Fibroblast of skin of abdomen (primary cell): ENCODE data around the gene PHACTR1. TPM values are rescaled to one million over a fixed set of nuclear protein-coding genes. Genes with fewer than 3 reads are reported as not detected.
"Not testable (repeated sequence)": the region's sequence is repeated elsewhere in the genome, so short reads cannot be mapped to it uniquely, and the experiment has no call there.

Experiments used
- DNase-seq: peaks from one replicate; pipeline ENCODE4 v3.0.0-alpha.2; 2013
- polyA plus RNA-seq, 2 experiments: library from polyadenylated mRNA; unstranded; fragments of 120-200 nt; gene quantifications; one replicate each; pipeline ENCODE4 v1.2.1, GENCODE V29; 2013; ENCODE audit not compliant: insufficient read length in 2 of 2

Gene PHACTR1
- polyA plus RNA-seq (2013, experiment 1 of 2; ENCODE audit: insufficient read length) = 2.6 TPM
- polyA plus RNA-seq (2013, experiment 2 of 2; ENCODE audit: insufficient read length) = 1.7 TPM

- no peak for DNase-seq
Measured at GRCh38 chr6:12716298-12716916, at the start of gene PHACTR1. Gene PHACTR1 (plus strand): TSS chr6:12716767.

- no peak for DNase-seq
Measured at GRCh38 chr6:12666886-12667285, 49.7 kb upstream of the PHACTR1 start.

GRCh38 chr6:12675931-12676330, 40.6 kb upstream of the PHACTR1 start:
- no peak for DNase-seq

DNA sequence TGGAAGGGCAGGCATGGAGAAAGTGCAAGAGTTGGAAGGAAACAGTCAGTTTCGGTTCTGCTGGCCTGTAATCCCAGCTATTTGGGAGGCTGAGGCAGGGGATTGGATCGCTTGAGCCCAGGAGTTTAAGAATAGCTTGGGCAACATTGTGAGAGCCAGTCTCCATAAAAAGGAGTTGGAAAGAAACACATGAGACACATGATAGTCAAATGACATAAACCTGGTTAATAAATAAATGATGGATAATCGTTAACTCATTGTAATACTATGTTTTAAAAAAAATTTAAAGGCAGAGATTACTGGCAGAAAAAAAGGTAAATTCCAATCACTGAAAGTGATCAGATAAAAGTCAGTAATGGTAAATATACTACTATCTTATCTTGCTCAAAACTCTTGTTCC, 37.2 kb upstream of the PHACTR1 start:
- no peak for DNase-seq

DNA sequence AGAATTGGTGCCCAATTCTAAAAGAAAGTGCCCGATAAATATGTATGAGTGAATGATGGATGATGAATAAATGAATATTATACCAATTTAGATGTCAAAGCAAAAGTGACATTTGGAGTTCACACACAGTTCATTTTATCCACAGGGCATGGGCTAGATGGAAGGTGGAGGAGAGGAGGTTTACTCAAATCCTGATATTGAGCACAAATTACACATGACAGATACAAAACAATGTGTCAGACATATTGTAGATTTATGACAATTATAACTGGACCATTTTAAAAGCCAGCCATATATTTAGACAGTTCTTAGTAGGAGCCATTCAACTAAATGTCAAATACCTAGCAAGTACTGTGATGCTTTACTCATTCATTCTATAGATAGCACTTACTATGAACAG, 23.4 kb upstream of the PHACTR1 start:
- no peak for DNase-seq

DNA sequence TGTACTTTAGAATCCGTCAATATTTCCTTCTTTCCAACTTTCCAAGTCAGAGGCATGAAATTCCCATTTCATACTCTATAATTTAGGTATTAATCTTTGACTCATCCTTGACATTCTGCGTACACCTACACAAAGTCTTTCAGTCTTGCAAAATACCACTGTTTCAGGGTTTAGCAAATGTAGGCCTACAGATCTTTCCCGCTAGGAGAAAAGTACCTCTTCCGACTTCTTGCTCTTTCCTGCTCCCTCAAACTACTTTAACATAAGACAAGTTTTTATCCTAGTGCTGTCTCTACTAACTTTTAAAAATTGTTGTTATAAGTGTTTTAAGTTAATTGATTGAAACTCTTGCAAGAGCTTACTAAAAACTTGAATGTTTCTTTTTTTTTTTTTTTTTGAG, 18.3 kb upstream of the PHACTR1 start:
- DNase-seq = no peak

- DNase-seq = no peak
Measured at GRCh38 chr6:12704946-12705345, 11.6 kb upstream of the PHACTR1 start.

- peak; percentile 87 for DNase-seq
Measured at GRCh38 chr6:12709116-12709515, 7.5 kb upstream of the PHACTR1 start.

DNA sequence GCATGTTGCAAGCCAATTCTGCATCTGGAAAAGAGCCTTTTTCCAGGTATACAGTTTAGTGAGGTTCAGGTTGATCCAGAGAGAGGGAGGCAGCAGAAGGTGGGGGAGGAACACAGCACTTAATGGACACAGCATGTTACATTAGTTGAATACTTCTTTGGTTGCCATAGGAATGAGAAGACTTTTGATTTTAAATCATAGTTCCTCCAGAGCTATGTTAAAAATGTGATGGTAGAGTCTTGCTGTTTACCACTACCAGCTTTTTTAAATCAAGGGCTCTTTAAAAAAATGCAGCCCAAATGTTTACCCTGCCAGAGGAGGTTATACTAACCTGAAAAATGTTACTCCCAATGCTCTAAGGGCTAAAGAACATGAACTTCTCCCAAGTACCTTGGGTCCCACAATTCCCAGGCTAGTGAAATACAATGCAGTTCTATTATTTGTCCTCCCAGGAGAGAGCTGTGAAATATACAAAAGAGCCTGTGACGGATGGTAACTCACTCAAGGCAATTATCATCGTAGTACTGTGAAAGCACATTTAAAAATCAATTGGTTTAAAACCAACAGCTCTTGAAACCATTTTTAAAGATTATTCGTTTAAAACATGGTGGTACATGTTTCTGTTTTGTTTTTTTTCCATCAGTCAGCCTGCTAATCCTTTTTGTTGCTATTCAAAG, 6.9 kb upstream of the PHACTR1 start:
- peak; percentile 78 for DNase-seq

- DNase-seq = no peak
Measured at GRCh38 chr6:12710921-12711320, 5.6 kb upstream of the PHACTR1 start.

GRCh38 chr6:12714022-12714421, 2.5 kb upstream of the PHACTR1 start:
- DNase-seq = no peak

- no peak for DNase-seq
Measured at GRCh38 chr6:12715437-12715836, 1.1 kb upstream of the PHACTR1 start.

DNA sequence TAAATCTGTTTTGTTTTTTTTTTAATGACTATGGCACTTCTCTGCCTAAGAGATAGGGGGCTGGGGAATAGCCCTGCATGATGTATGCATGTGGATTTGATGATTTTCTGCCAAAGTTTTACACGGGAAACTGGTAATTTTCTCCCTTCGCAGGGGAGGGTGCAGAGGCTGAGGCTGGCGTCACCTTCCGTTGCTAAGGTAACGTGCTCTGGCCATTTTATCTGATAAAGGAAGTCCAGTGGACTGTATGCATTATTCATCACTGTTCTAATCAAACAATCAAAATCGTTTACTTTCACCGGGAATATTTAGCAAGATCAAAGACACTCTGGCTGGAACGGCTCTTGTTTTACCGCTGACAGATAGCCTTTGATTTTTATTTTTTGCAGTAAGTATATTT, 789 bp downstream of the PHACTR1 start:
- DNase-seq = peak; percentile 5

- DNase-seq = peak; percentile 82
Measured at GRCh38 chr6:12718015-12718414, 1.4 kb downstream of the PHACTR1 start.

- no peak for DNase-seq
Measured at GRCh38 chr6:12719017-12719416, 2.5 kb downstream of the PHACTR1 start.

DNA sequence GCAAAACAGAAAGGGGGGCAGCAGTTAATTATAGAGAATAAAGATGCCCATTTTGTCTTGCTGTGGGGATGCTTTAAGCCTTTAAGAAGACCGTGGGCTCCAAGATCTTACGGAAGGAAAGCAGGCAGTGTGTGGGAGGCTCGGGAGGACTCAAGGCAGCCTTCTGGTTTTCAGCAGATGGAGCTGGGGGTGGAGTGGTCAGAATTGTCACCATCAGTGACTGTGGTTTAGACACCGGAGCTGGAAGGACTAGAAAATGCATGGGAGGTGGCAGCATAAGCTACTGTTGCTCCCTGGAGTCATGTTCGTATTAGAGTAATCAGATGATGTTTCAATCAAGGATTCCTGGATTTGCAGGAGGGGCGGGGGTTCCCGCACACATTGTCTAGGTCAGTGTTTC, 3.7 kb downstream of the PHACTR1 start:
- no peak for DNase-seq

GRCh38 chr6:12725263-12725662, 8.7 kb downstream of the PHACTR1 start:
- no peak for DNase-seq

- DNase-seq = no peak
Measured at GRCh38 chr6:12729467-12729866, 12.9 kb downstream of the PHACTR1 start.

DNA sequence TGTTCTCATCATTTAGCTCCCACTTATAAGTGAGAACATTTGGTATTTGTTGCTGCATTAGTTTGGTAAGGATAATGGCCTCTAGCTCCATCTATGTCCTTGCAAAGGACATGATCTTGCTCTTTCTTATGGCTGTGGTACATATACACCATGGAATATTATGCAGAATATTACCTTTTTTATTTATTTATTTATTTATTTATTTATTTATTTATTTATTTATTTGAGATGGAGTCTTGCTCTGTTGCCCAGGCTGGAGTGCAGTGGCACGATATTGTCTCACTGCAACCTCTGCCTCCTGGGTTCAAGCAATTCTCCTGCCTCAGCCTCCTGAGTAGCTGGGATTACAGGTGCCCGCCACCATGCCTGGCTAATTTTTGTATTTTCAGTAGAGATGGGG, 14.2 kb downstream of the PHACTR1 start:
- not testable (repeated sequence) for DNase-seq

DNA sequence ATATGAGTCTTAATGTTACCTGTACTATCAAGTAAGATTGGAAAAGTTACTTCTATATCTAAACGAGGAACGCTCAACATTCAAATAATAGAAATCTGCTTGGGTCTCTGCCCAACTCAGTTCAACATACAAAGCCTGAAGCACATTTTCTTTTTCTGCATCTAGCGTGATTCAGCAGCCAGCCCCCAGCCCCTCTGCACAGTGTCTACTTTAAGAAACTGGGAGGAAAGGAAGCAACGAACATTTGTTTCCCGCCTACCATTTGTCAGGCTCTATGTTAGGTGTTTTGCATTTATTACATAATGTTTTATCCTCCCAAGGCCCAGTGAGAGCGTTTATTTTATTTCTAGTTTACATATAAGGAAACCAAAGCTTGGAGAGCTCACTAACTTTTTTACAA, 17.3 kb downstream of the PHACTR1 start:
- no peak for DNase-seq

GRCh38 chr6:12735786-12736185, 19.2 kb downstream of the PHACTR1 start:
- no peak for DNase-seq

DNA sequence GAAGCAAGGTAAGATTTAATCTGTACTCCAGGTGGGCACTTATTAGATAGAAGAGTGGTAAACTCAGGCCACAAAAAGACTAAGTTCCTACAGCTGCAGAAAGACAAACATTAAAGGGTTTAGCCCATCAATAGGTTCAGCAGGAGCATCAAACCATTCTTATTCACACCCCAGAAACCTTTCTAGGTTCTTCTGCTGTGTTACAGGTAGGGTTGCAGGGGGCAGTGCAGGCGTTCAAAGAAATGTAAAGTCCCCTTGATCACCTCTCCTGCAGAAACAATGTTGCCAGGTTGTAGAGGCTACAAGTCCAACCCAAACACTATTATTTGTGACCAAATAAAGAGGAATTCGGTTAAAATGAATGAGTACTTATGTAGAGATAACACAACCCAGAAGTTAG, 31.8 kb downstream of the PHACTR1 start:
- no peak for DNase-seq

DNA sequence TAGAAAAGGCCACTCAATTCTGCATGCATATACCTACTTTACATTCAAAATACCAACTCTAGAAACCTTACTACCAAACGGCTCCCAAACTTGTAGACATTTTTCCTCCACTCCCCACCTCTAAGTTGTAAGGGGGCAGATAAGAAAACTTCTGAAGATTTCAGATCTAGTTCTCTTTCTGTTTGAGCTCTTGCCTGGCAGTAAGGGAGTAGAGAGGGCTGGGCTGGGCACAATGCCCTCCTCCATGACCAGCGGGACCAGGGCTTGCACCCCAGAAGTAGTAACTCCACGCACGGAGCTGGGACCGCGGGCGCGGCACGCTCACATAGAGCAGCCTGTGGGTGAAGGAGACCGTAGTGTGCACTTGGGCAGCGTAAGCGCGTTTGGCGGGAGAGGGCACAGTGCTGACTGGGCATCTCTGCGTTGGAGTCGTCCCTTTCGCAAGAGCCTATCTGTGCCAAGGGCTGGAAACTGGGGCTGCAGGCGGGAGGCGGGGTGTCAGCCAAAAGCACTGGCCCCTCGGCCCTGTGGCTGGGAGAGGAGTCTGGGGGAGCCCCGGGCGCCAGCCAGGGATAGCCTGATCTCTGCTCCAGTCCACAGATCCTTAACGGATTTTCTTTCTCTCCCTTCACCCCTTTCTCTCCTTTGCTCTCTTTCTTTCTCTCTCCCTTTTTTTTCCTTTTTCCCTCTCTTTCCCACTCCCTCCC, 32.4 kb downstream of the PHACTR1 start:
- DNase-seq = no peak
